ENCODE data around the gene TPO.
"Not testable (repeated sequence)": the region's sequence is repeated elsewhere in the genome, so short reads cannot be mapped to it uniquely, and the experiment has no call there.

TPO gene

GRCh38 chr2:1517291-1517690, 104.0 kb downstream of the TPO start:
- H3K4me1 ChIP-seq (ENCODE audit: insufficient read depth, low read length); H3K9ac ChIP-seq (ENCODE audit: low read depth, low read length): not testable (repeated sequence)
- 94% methylated on average over 5 of the region's 5 CpGs for WGBS

GRCh38 chr2:1517786-1518185, 104.5 kb downstream of the TPO start:
- Histone ChIP-seq H3K9me3 (ENCODE audit: insufficient read depth, low read depth, low read length) (no peaks in the 10 kb centered on the region), H3K27me3 (ENCODE audit: insufficient read depth, low read length) (no peaks in the 10 kb centered on the region), H3K4me3 (ENCODE audit: low read length) (no peak overlapping the region), H3K9ac (ENCODE audit: low read depth, low read length) (no peak overlapping the region), H3K4me1 (ENCODE audit: insufficient read depth, low read length) (no peaks in the 10 kb centered on the region), H3K36me3 (ENCODE audit: insufficient read depth, low read length) (no peaks in the 10 kb centered on the region), H3K27ac (ENCODE audit: low read depth, low read length) (no peak overlapping the region)
- 91% methylated on average over 5 of the region's 5 CpGs for WGBS

More at GRCh38 chr2:1517291-1517690, 104.0 kb downstream of the TPO start:
- H3K4me3 ChIP-seq (ENCODE audit: low read length); H3K9me3 ChIP-seq (ENCODE audit: insufficient read depth, low read depth, low read length); H3K27me3 ChIP-seq (ENCODE audit: insufficient read depth, low read length); H3K27ac ChIP-seq (ENCODE audit: low read depth, low read length); H3K36me3 ChIP-seq (ENCODE audit: insufficient read depth, low read length): not testable (repeated sequence)

GRCh38 chr2:1518331-1518803, 105.1 kb downstream of the TPO start:
- Histone ChIP-seq H3K36me3 (ENCODE audit: insufficient read depth, low read length) (no peaks in the 10 kb centered on the region), H3K9me3 (ENCODE audit: insufficient read depth, low read depth, low read length) (no peaks in the 10 kb centered on the region), H3K4me1 (ENCODE audit: insufficient read depth, low read length) (no peaks in the 10 kb centered on the region), H3K27ac (ENCODE audit: low read depth, low read length) (no peak overlapping the region), H3K27me3 (ENCODE audit: insufficient read depth, low read length) (no peaks in the 10 kb centered on the region), H3K4me3 (ENCODE audit: low read length) (no peak overlapping the region), H3K9ac (ENCODE audit: low read depth, low read length) (no peak overlapping the region)
- 96% methylated on average over 3 of the region's 3 CpGs for WGBS

GRCh38 chr2:1518867-1519530, 105.7 kb downstream of the TPO start:
- no peaks in the 10 kb centered on the region for H3K9me3 ChIP-seq (ENCODE audit: insufficient read depth, low read depth, low read length)
- H3K4me1 ChIP-seq (ENCODE audit: insufficient read depth, low read length), result no peaks in the 10 kb centered on the region
- no peak overlapping the region for H3K27ac ChIP-seq (ENCODE audit: low read depth, low read length)
- H3K27me3 ChIP-seq (ENCODE audit: insufficient read depth, low read length), result no peaks in the 10 kb centered on the region
- 88% methylated on average over 10 of the region's 10 CpGs for WGBS
- no peaks in the 10 kb centered on the region for H3K36me3 ChIP-seq (ENCODE audit: insufficient read depth, low read length)
- H3K9ac ChIP-seq (ENCODE audit: low read depth, low read length), result no peak overlapping the region
- no peak overlapping the region for H3K4me3 ChIP-seq (ENCODE audit: low read length)

GRCh38 chr2:1521191-1521877, 108.1 kb downstream of the TPO start:
- WGBS, result 84% methylated on average over 21 of the region's 21 CpGs
- no peaks in the 10 kb centered on the region for H3K9me3 ChIP-seq (ENCODE audit: insufficient read depth, low read depth, low read length)
- no peaks in the 10 kb centered on the region for H3K36me3 ChIP-seq (ENCODE audit: insufficient read depth, low read length)
- H3K4me1 ChIP-seq (ENCODE audit: insufficient read depth, low read length), result no peaks in the 10 kb centered on the region
- H3K9ac ChIP-seq (ENCODE audit: low read depth, low read length), result no peak overlapping the region
- no peak overlapping the region for H3K27ac ChIP-seq (ENCODE audit: low read depth, low read length)
- H3K4me3 ChIP-seq (ENCODE audit: low read length), result no peak overlapping the region
- no peaks in the 10 kb centered on the region for H3K27me3 ChIP-seq (ENCODE audit: insufficient read depth, low read length)

- Histone ChIP-seq H3K4me3 (ENCODE audit: low read length) (no peak overlapping the region), H3K36me3 (ENCODE audit: insufficient read depth, low read length) (no peaks in the 10 kb centered on the region), H3K9me3 (ENCODE audit: insufficient read depth, low read depth, low read length) (no peaks in the 10 kb centered on the region), H3K27me3 (ENCODE audit: insufficient read depth, low read length) (no peaks in the 10 kb centered on the region), H3K9ac (ENCODE audit: low read depth, low read length) (no peak overlapping the region), H3K4me1 (ENCODE audit: insufficient read depth, low read length) (no peaks in the 10 kb centered on the region), H3K27ac (ENCODE audit: low read depth, low read length) (no peak overlapping the region)
- 90% methylated on average over 26 of the region's 26 CpGs for WGBS
These were observed 108.9 kb downstream of the TPO start for GRCh38 chr2:1521878-1522830.

- H3K27me3 ChIP-seq (ENCODE audit: insufficient read depth, low read length), result no peaks in the 10 kb centered on the region
- no peaks in the 10 kb centered on the region for H3K36me3 ChIP-seq (ENCODE audit: insufficient read depth, low read length)
- no peaks in the 10 kb centered on the region for H3K9me3 ChIP-seq (ENCODE audit: insufficient read depth, low read depth, low read length)
- H3K4me3 ChIP-seq (ENCODE audit: low read length), result no peak overlapping the region
- H3K27ac ChIP-seq (ENCODE audit: low read depth, low read length), result no peak overlapping the region
- H3K9ac ChIP-seq (ENCODE audit: low read depth, low read length), result no peak overlapping the region
- no peaks in the 10 kb centered on the region for H3K4me1 ChIP-seq (ENCODE audit: insufficient read depth, low read length)
- 67% methylated on average over 9 of the region's 9 CpGs for WGBS
These were observed 114.1 kb downstream of the TPO start for GRCh38 chr2:1527153-1527992.

GRCh38 chr2:1528273-1529064, 115.2 kb downstream of the TPO start:
- Histone ChIP-seq H3K27ac (ENCODE audit: low read depth, low read length) (no peak overlapping the region), H3K36me3 (ENCODE audit: insufficient read depth, low read length) (no peaks in the 10 kb centered on the region), H3K9ac (ENCODE audit: low read depth, low read length) (no peak overlapping the region), H3K4me3 (ENCODE audit: low read length) (no peak overlapping the region), H3K9me3 (ENCODE audit: insufficient read depth, low read depth, low read length) (no peaks in the 10 kb centered on the region), H3K4me1 (ENCODE audit: insufficient read depth, low read length) (no peaks in the 10 kb centered on the region), H3K27me3 (ENCODE audit: insufficient read depth, low read length) (no peaks in the 10 kb centered on the region)
- WGBS, result 67% methylated on average over 6 of the region's 6 CpGs

GRCh38 chr2:1538663-1539062, 125.4 kb downstream of the TPO start:
- H3K27ac ChIP-seq (ENCODE audit: low read depth, low read length), result no peak overlapping the region
- H3K9me3 ChIP-seq (ENCODE audit: insufficient read depth, low read depth, low read length), result no peaks in the 10 kb centered on the region
- no peak overlapping the region for H3K9ac ChIP-seq (ENCODE audit: low read depth, low read length)
- no peaks in the 10 kb centered on the region for H3K27me3 ChIP-seq (ENCODE audit: insufficient read depth, low read length)
- H3K4me1 ChIP-seq (ENCODE audit: insufficient read depth, low read length), result no peaks in the 10 kb centered on the region
- no peak overlapping the region for H3K4me3 ChIP-seq (ENCODE audit: low read length)
- 60% methylated on average over 10 of the region's 10 CpGs for WGBS
- no peaks in the 10 kb centered on the region for H3K36me3 ChIP-seq (ENCODE audit: insufficient read depth, low read length)

GRCh38 chr2:1539441-1539840, 126.2 kb downstream of the TPO start:
- no peaks in the 10 kb centered on the region for H3K36me3 ChIP-seq (ENCODE audit: insufficient read depth, low read length)
- 95% methylated on average over 19 of the region's 19 CpGs for WGBS
- H3K27me3 ChIP-seq (ENCODE audit: insufficient read depth, low read length), result no peaks in the 10 kb centered on the region
- H3K9ac ChIP-seq (ENCODE audit: low read depth, low read length), result no peak overlapping the region
- H3K4me3 ChIP-seq (ENCODE audit: low read length), result no peak overlapping the region
- no peak overlapping the region for H3K27ac ChIP-seq (ENCODE audit: low read depth, low read length)
- H3K9me3 ChIP-seq (ENCODE audit: insufficient read depth, low read depth, low read length), result no peaks in the 10 kb centered on the region
- no peaks in the 10 kb centered on the region for H3K4me1 ChIP-seq (ENCODE audit: insufficient read depth, low read length)
